ENCODE measurements around the gene KDM1B. TPM values are rescaled to one million over a fixed set of nuclear protein-coding genes. Genes with fewer than 3 reads are reported as not detected.
"Not testable (repeated sequence)": the region's sequence is repeated elsewhere in the genome, so short reads cannot be mapped to it uniquely, and the experiment has no call there.

KDM1B gene
- total and polyA plus RNA-seq, 7 experiments from 2014 or later, result 1.3 to 25.4 (median 8.7) TPM

- no peak overlapping the region for H3K27ac ChIP-seq (ENCODE audit: low read depth, low read length)
- peaks cover under 1 to 4% (median 3%) of the 10 kb centered on the region in 7 donors for H3K4me1 Mint-ChIP-seq
- ChIA-PET POLR2A (no interaction called here), CTCF (interaction anchor here (0.5 kb wide), 1 partner anchor 17 kb away, joined by 4 read pairs; no protein-coding TSS in a partner anchor)
- H3K27ac Mint-ChIP-seq, result no peak overlapping the region
- intact Hi-C loops (cut with micrococcal nuclease), result no loop called here
- no peak for ATAC-seq
- H3K36me3 ChIP-seq (ENCODE audit: control insufficient read depth in 2 of 3, insufficient read depth in 3 of 3, low read length in 3 of 3), result peaks cover 0 to 14% (median 0%) of the 10 kb centered on the region in 3 experiments
- DNase-seq, result no peak
- no peaks in the 10 kb centered on the region for H3K27me3 ChIP-seq (ENCODE audit: control insufficient read depth in 2 of 2, insufficient read depth in 2 of 2, low read length in 2 of 2)
- no peak overlapping the region for H3K4me3 Mint-ChIP-seq
- peaks cover 5 to 44% (median 27%) of the 10 kb centered on the region in 5 donors for H3K36me3 Mint-ChIP-seq
- H3K4me3 ChIP-seq (ENCODE audit: low read length), result no peak overlapping the region
- no peaks in the 10 kb centered on the region for H3K9me3 ChIP-seq (ENCODE audit: control insufficient read depth in 2 of 3, low read length in 3 of 3)
- H3K9me3 Mint-ChIP-seq, result no peaks in the 10 kb centered on the region
- no peaks in the 10 kb centered on the region for H3K4me1 ChIP-seq (ENCODE audit: control insufficient read depth in 2 of 2, insufficient read depth in 2 of 2, low read length in 2 of 2)
- no peaks in the 10 kb centered on the region for H3K27me3 Mint-ChIP-seq
Measured at GRCh38 chr6:18147616-18148015, 7.6 kb upstream of the KDM1B start.

DNA sequence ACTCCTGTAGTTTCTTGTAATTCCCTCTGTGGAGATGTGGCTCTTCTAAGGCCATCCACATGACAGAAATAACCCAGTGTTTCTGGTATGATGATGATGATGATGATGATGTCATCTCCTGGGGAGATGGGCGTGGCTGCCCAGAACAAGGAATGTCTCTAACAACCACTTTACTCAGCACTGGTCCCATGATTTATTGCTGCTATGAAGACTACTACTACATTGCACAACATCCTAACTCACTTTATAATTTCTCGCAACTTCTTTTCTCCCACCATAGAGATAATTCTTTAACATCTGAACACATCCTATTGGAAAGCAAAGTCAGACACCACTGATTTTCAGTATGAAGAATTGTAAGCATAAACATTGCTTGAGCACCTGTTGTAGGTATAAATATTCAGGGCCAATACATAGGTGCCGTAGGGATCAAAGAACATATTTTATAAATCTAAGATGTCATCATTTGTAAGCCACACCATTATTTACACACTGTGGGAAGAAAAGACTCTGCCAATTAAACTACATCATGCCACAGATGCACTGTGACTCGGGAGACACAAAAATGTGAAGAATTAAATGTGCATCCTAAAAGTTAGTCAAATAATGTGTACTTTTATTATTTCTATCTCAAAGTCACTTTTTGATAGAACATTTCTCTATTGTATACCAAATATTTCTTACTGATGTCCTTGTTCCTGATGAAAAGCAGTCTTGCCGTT lies 6.8 kb upstream of the KDM1B start:
- CTCF ChIA-PET, result no interaction called here
- no peaks in the 10 kb centered on the region for H3K27me3 ChIP-seq (ENCODE audit: control insufficient read depth in 2 of 2, insufficient read depth in 2 of 2, low read length in 2 of 2)
- Mint-ChIP-seq H3K4me1 (peaks cover 6 to 12% (median 9%) of the 10 kb centered on the region in 7 donors), H3K4me3 (no peak overlapping the region), H3K9me3 (no peaks in the 10 kb centered on the region), H3K27me3 (peaks cover 0 to 5% (median 0%) of the 10 kb centered on the region in 5 donors), H3K36me3 (peaks cover 0 to 36% (median 21%) of the 10 kb centered on the region in 5 donors), H3K27ac (no peak overlapping the region)
- H3K9me3 ChIP-seq (ENCODE audit: control insufficient read depth in 2 of 3, low read length in 3 of 3), result no peaks in the 10 kb centered on the region
- POLR2A ChIA-PET, result no interaction called here
- H3K36me3 ChIP-seq (ENCODE audit: control insufficient read depth in 2 of 3, insufficient read depth in 3 of 3, low read length in 3 of 3), result peaks cover 0 to 6% (median 0%) of the 10 kb centered on the region in 3 experiments
- ATAC-seq, result no peak
- intact Hi-C loops (cut with micrococcal nuclease), result no loop called here
- H3K4me1 ChIP-seq (ENCODE audit: control insufficient read depth in 2 of 2, insufficient read depth in 2 of 2, low read length in 2 of 2), result peaks cover 0 to 5% of the 10 kb centered on the region in 2 donors
- no peak overlapping the region for H3K4me3 ChIP-seq (ENCODE audit: low read length)
- no peak overlapping the region for H3K27ac ChIP-seq (ENCODE audit: low read depth, low read length)
- DNase-seq, result no peak

- peaks cover 0 to 12% (median 0%) of the 10 kb centered on the region in 3 experiments for H3K36me3 ChIP-seq (ENCODE audit: control insufficient read depth in 2 of 3, insufficient read depth in 3 of 3, low read length in 3 of 3)
- H3K4me3 Mint-ChIP-seq; H3K27me3 ChIP-seq (ENCODE audit: control insufficient read depth in 2 of 2, insufficient read depth in 2 of 2, low read length in 2 of 2); POLR2A ChIA-PET; H3K27me3 Mint-ChIP-seq; intact Hi-C loops (cut with micrococcal nuclease); H3K27ac ChIP-seq (ENCODE audit: low read depth, low read length); H3K9me3 ChIP-seq (ENCODE audit: control insufficient read depth in 2 of 3, low read length in 3 of 3); DNase-seq; ATAC-seq; H3K9me3 Mint-ChIP-seq; H3K4me3 ChIP-seq (ENCODE audit: low read length); H3K27ac Mint-ChIP-seq: not testable (repeated sequence)
- peaks cover 4 to 17% of the 10 kb centered on the region in 2 donors for H3K4me1 ChIP-seq (ENCODE audit: control insufficient read depth in 2 of 2, insufficient read depth in 2 of 2, low read length in 2 of 2)
- Mint-ChIP-seq H3K36me3 (peaks cover 0 to 31% (median 21%) of the 10 kb centered on the region in 5 donors), H3K4me1 (peaks cover 20 to 31% (median 24%) of the 10 kb centered on the region in 7 donors)
- CTCF ChIA-PET, result interaction anchor here (0.7 kb wide), 1 partner anchor 234 kb away, joined by 3 read pairs; no protein-coding TSS in a partner anchor
Measured at GRCh38 chr6:18151391-18151790, 3.8 kb upstream of the KDM1B start.

GRCh38 chr6:18151801-18152200 lies 3.4 kb upstream of the KDM1B start:
- Mint-ChIP-seq H3K27ac (no peak overlapping the region), H3K4me1 (peaks cover 22 to 32% (median 25%) of the 10 kb centered on the region in 7 donors), H3K9me3 (no peaks in the 10 kb centered on the region), H3K4me3 (no peak overlapping the region), H3K27me3 (peaks cover 0 to 7% (median 0%) of the 10 kb centered on the region in 5 donors), H3K36me3 (peaks cover 0 to 31% (median 21%) of the 10 kb centered on the region in 5 donors)
- DNase-seq (no peak), ATAC-seq (no peak)
- H3K27me3 ChIP-seq (ENCODE audit: control insufficient read depth in 2 of 2, insufficient read depth in 2 of 2, low read length in 2 of 2), result no peaks in the 10 kb centered on the region
- CTCF ChIA-PET, result no interaction called here
- H3K9me3 ChIP-seq (ENCODE audit: control insufficient read depth in 2 of 3, low read length in 3 of 3), result no peaks in the 10 kb centered on the region
- intact Hi-C loops (cut with micrococcal nuclease), result no loop called here
- peaks cover 8 to 17% of the 10 kb centered on the region in 2 donors for H3K4me1 ChIP-seq (ENCODE audit: control insufficient read depth in 2 of 2, insufficient read depth in 2 of 2, low read length in 2 of 2)
- no peak overlapping the region for H3K27ac ChIP-seq (ENCODE audit: low read depth, low read length)
- POLR2A ChIA-PET, result no interaction called here
- H3K4me3 ChIP-seq (ENCODE audit: low read length), result no peak overlapping the region
- peaks cover 0 to 12% (median 0%) of the 10 kb centered on the region in 3 experiments for H3K36me3 ChIP-seq (ENCODE audit: control insufficient read depth in 2 of 3, insufficient read depth in 3 of 3, low read length in 3 of 3)

GRCh38 chr6:18153311-18153703 lies 1.9 kb upstream of the KDM1B start:
- H3K9me3 Mint-ChIP-seq, result no peaks in the 10 kb centered on the region
- no peaks in the 10 kb centered on the region for H3K27me3 ChIP-seq (ENCODE audit: control insufficient read depth in 2 of 2, insufficient read depth in 2 of 2, low read length in 2 of 2)
- POLR2A ChIA-PET, result no interaction called here
- peaks cover 8 to 17% of the 10 kb centered on the region in 2 donors for H3K4me1 ChIP-seq (ENCODE audit: control insufficient read depth in 2 of 2, insufficient read depth in 2 of 2, low read length in 2 of 2)
- H3K36me3 Mint-ChIP-seq, result peaks cover 0 to 20% (median 8%) of the 10 kb centered on the region in 5 donors
- peak overlapping the region in 1 of 9 donors; percentile 1 for H3K27ac Mint-ChIP-seq
- intact Hi-C loops (cut with micrococcal nuclease), result no loop called here
- DNase-seq (no peak), ATAC-seq (no peak)
- H3K4me3 ChIP-seq (ENCODE audit: low read length), result no peak overlapping the region
- CTCF ChIA-PET, result no interaction called here
- peaks cover 0 to 7% (median 0%) of the 10 kb centered on the region in 3 experiments for H3K36me3 ChIP-seq (ENCODE audit: control insufficient read depth in 2 of 3, insufficient read depth in 3 of 3, low read length in 3 of 3)
- no peaks in the 10 kb centered on the region for H3K9me3 ChIP-seq (ENCODE audit: control insufficient read depth in 2 of 3, low read length in 3 of 3)
- H3K27me3 Mint-ChIP-seq, result peaks cover 0 to 7% (median 0%) of the 10 kb centered on the region in 5 donors
- H3K4me3 Mint-ChIP-seq, result peak overlapping the region in 2 of 10 donors; percentile 24 to 99
- peaks cover 24 to 32% (median 25%) of the 10 kb centered on the region in 7 donors for H3K4me1 Mint-ChIP-seq
- no peak overlapping the region for H3K27ac ChIP-seq (ENCODE audit: low read depth, low read length)

DNA sequence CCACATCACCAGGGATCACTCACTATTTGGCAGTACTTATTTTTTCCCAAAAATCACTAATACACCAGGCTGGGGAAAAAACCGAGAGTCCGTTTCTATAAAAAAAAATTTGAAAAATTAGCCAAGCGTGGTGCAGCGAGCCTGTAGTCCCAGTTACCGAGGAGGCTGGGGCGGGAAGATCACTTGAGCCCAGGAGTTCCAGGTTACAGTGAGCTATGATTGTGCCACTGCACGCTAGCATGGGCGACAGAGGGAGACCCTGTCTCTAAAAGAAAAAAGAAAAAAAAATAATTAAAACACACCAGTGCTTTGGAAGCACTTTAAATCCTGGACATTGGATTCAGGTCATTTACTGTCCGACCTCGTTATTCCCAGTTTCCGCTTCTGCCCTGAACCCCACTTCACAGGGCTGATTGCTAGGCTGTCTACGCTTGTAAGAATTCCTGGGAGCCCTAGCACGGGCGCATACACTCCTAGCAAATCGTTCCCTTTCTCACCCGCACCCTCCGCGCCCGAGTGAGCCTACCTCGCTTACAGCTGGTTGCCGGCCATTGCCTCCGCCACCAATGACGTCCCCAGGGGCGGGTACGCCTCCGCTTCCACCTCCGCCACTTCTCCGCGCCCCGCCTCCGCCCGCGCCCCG lies 594 bp upstream of the KDM1B start, which contains the start of gene TPMT:
TSS of gene TPMT (minus strand) at position 571 of the 643 bp plus-strand sequence. CDS start 5,950 bp downstream, outside the sequence.
- DNase-seq (peak in 1 of 9 donors; percentile 3), ATAC-seq (no peak)
- peaks cover 0 to 7% (median 0%) of the 10 kb centered on the region in 3 experiments for H3K36me3 ChIP-seq (ENCODE audit: control insufficient read depth in 2 of 3, insufficient read depth in 3 of 3, low read length in 3 of 3)
- H3K4me3 ChIP-seq (ENCODE audit: low read length), result peak within 1 kb of the TSS; percentile 95
- peaks cover 8 to 17% of the 10 kb centered on the region in 2 donors for H3K4me1 ChIP-seq (ENCODE audit: control insufficient read depth in 2 of 2, insufficient read depth in 2 of 2, low read length in 2 of 2)
- no peaks in the 10 kb centered on the region for H3K9me3 ChIP-seq (ENCODE audit: control insufficient read depth in 2 of 3, low read length in 3 of 3)
- intact Hi-C loops (cut with micrococcal nuclease), result loop anchor here (1.0 to 5.0 kb wide), 15 partner anchors 32 to 1832 kb away; partner anchors contain the start of genes ATXN1 (in 2 of the 2), FAM8A1 (in 2 of the 2), NHLRC1 (in 2 of the 2) and NUP153 (in 2 of the 2)
- Mint-ChIP-seq H3K27ac (peak within 1 kb of the TSS; percentile 91 to 99 (median 97)), H3K4me1 (peaks cover 24 to 36% (median 25%) of the 10 kb centered on the region in 7 donors), H3K4me3 (peak within 1 kb of the TSS; percentile 91 to 99 (median 99)), H3K27me3 (peaks cover 0 to 7% (median 0%) of the 10 kb centered on the region in 5 donors), H3K36me3 (peaks cover 0 to 15% (median 7%) of the 10 kb centered on the region in 5 donors), H3K9me3 (no peaks in the 10 kb centered on the region)
- peak within 1 kb of the TSS; percentile 93 for H3K27ac ChIP-seq (ENCODE audit: low read depth, low read length)
- CTCF ChIA-PET, result no interaction called here
- POLR2A ChIA-PET, result interaction anchor here (0.7 to 2.8 kb wide), 4 partner anchors 163 to 453 kb away, joined by 3 to 9 read pairs (median 5); partner anchors contain the start of genes NUP153 and RNF144B
- no peaks in the 10 kb centered on the region for H3K27me3 ChIP-seq (ENCODE audit: control insufficient read depth in 2 of 2, insufficient read depth in 2 of 2, low read length in 2 of 2)

Measured in naive thymus-derived CD4-positive, alpha-beta T cell (primary cell).